ENCODE measurements around the gene MAN2C1. TPM values are rescaled to one million over a fixed set of nuclear protein-coding genes. Genes with fewer than 3 reads are reported as not detected.
"Not testable (repeated sequence)": the region's sequence is repeated elsewhere in the genome, so short reads cannot be mapped to it uniquely, and the experiment has no call there.

MAN2C1 gene
- total RNA-seq, 1 donor: 123 TPM

DNA sequence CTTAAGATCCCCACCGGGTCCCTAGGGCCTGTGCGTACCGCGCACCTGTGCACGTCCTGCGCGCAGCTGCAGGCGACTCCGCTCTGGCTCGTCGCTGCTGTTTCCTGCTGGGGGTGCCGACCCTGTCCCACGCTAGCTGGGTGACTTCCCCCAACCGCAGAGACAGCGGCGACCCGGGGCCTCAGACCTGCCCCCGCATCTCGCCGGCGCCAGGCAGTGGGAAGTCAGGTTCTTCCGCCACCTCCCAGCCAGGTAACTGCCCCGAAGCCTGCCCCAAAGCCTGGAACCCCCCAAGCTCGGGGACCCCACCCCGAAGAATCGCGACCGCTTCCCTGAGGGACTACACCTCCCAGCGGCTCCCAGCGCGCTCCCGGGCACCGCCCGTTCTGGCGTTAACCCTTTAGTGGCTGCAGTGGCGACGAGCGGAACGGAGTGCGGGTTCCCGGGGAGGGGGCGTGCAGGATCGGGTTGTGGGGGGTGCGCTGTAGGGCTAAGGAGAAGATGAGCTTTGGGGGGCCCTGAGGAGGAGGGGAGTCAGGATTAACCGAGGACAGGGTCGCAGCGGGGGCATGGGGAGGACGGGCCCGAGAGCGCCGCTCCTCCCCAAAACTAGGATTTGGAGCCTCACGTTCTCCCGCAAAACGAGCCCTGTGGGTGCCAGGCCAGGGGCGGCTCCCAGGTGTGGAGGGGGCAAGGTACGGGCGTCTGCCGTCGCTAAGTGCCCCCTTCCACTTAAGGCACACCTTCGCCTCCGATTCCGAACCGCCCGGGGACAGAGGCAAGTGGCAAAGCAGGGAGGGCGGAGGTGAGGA is 21.0 kb downstream of the MAN2C1 start:
- TF ChIP-seq, protein P1, sequence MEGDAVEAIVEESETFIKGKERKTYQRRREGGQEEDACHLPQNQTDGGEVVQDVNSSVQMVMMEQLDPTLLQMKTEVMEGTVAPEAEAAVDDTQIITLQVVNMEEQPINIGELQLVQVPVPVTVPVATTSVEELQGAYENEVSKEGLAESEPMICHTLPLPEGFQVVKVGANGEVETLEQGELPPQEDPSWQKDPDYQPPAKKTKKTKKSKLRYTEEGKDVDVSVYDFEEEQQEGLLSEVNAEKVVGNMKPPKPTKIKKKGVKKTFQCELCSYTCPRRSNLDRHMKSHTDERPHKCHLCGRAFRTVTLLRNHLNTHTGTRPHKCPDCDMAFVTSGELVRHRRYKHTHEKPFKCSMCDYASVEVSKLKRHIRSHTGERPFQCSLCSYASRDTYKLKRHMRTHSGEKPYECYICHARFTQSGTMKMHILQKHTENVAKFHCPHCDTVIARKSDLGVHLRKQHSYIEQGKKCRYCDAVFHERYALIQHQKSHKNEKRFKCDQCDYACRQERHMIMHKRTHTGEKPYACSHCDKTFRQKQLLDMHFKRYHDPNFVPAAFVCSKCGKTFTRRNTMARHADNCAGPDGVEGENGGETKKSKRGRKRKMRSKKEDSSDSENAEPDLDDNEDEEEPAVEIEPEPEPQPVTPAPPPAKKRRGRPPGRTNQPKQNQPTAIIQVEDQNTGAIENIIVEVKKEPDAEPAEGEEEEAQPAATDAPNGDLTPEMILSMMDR (IDR thresholded peaks at IDR 0.05; ENCODE audit: insufficient read depth, low read depth, low read length): no peak
- no peak for DNase-seq (ENCODE audit: low read depth)
- H3K4me3 ChIP-seq (ENCODE audit: low read depth, low read length): peak overlapping the region; percentile 85

DNA sequence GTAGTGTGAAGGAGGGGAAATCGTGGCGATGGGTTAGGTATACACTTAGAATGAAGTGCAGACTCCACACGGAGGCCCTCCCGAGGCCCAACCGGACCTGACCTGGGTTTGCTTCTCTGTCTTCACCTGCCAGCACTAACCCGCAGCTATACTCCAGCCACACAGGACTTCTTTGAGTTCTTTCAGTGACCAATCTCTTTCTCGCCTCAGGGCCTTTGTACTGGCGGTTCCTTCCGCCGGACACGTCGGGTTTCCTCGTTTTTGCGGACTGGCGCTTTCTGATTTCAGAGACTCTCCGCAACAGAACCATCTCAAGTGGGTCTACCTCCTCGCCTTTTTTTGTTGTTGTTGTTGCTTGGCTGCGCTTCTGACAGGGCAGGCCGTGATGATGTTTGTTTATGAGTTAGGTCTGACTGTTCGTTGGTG is 21.6 kb downstream of the MAN2C1 start, which contains the start of gene NEIL1:
TSS of gene NEIL1 (plus strand) at position 244 of the 426 bp plus-strand sequence. CDS start 1,867 bp downstream, outside the sequence.
- no peak for DNase-seq (ENCODE audit: low read depth)
- TF ChIP-seq, protein P1 (IDR thresholded peaks at IDR 0.05; ENCODE audit: insufficient read depth, low read depth, low read length): no peak
- peak within 1 kb of the TSS; percentile 85 for H3K4me3 ChIP-seq (ENCODE audit: low read depth, low read length)

DNA sequence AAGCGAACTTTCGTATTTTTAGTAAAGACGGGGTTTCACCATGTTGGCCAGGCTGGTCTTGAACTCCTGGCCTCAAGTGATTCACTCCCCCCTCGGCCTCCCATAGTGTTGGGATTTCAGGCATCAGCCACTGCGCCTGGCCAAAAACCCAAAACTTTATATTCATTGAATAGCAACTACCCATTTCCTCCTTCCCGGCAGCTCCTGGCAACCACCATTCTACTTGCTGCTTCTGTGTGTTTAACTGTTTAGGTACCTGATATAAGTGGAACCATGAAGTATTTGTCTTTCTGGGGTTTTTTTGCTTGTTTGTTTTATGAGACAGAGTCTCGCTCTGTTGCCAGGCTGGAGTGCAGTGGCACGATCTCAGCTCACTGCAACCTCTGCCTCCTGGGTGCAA is 24.5 kb downstream of the MAN2C1 start:
- DNase-seq (ENCODE audit: low read depth): not testable (repeated sequence)

DNA sequence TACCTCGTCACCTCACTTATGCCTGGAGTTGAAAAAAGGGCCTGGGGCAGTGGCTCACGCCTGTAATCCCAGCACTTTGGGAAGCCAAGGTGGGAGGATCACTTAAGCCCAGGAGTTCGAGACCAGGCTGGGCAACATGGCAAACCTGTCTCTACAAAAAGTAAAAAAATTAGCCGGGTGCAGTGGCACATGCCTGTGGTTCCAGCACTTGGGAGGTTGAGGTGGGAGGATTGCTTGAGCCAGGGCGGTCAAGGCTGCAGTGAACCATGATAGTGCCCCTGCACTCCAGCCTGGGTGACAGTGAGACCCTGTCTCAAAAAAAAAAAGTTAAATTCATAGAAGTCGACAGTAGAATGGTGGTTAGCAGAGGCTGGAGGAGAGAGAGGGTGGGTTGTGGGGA is 26.2 kb downstream of the MAN2C1 start:
- TF ChIP-seq, protein P1 (IDR thresholded peaks at IDR 0.05; ENCODE audit: insufficient read depth, low read depth, low read length): no peak
- no peak for DNase-seq (ENCODE audit: low read depth)
- no peak overlapping the region for H3K4me3 ChIP-seq (ENCODE audit: low read depth, low read length)

More for the DNA sequence above, 24.5 kb downstream of the MAN2C1 start:
- not testable (repeated sequence) for H3K4me3 ChIP-seq (ENCODE audit: low read depth, low read length)

DNA sequence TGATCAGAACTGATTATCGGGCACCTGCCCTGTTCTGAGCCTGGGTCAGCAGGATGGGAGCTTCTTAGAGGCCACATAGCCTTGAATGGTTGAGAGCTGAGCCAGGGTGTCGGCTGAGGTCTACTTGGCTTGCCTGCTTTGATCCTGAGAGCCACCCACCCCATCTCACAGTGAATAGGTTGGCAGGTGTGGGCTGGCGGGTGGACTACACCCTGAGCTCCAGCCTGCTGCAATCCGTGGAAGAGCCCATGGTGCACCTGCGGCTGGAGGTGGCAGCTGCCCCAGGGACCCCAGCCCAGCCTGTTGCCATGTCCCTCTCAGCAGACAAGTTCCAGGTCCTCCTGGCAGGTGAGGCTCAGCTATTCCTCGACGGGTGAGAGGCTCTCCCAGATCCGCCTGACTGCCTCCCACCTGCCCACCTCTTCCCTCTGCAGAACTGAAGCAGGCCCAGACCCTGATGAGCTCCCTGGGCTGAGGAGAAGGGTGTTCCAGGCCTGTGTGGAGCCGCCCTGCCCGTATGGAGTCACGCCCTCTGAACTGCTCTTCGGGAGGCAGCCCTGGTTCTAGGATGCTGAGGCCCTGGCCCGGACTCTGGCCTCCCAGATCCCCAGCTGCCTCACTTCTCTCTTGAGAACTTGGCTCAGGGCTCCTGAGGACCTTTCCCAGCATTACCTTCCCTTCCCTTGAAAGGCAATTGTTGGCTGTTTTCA is 28.7 kb downstream of the MAN2C1 start:
- DNase-seq (ENCODE audit: low read depth): no peak
- no peak overlapping the region for H3K4me3 ChIP-seq (ENCODE audit: low read depth, low read length)
- TF ChIP-seq, protein P1 (IDR thresholded peaks at IDR 0.05; ENCODE audit: insufficient read depth, low read depth, low read length): no peak

DNA sequence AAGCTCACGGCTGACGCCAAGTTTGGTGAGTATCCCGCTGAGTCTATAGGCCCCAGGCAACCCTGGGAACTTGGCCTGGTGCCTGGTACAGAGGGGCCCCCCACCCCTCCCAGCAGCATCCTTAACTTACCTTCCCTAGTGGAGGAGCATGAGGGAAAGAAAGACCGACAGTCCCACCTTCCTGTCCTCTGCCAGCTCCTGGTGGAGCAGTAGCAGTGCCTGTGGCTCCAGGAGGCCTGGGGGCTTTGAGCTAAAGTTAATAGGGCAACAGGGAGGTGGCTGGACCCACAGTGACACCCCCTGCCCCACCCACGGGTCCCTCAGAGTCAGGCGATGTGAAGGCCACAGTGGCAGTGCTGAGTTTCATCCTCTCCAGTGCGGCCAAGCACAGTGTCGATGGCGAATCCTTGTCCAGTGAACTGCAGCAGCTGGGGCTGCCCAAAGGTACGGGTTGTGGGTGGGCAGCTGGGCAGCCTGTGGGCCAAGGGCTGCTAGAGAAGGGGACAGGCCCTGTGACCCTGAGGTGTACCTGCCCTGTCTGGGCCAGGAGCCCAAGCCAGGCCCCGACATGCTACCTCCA is 29.7 kb downstream of the MAN2C1 start:
- TF ChIP-seq, protein P1 (IDR thresholded peaks at IDR 0.05; ENCODE audit: insufficient read depth, low read depth, low read length): no peak
- DNase-seq (ENCODE audit: low read depth): no peak
- no peak overlapping the region for H3K4me3 ChIP-seq (ENCODE audit: low read depth, low read length)

Data from fibroblast of villous mesenchyme (primary cell).